HepG2 (cell line): ENCODE results near the gene CAPG. TPM values are rescaled to one million over a fixed set of nuclear protein-coding genes. Genes with fewer than 3 reads are reported as not detected.

Experiments used
- ADNP ChIP-seq: sonication (generic); formaldehyde crosslinking; IDR thresholded peaks from 2 replicates; pipeline ENCODE4 v1.4.0; 2020; ENCODE audit warnings: missing genetic modification reagents
- CBX1 ChIP-seq: IDR thresholded peaks from one replicate; pipeline ENCODE4 v1.6.1; 2016; ENCODE audit warnings: antibody characterized with exemption, low read depth
- DMAP1 ChIP-seq: IDR thresholded peaks from 2 replicates; pipeline ENCODE4 v1.6.1; 2016
- IKZF4 ChIP-seq: sonication (generic); formaldehyde crosslinking; IDR thresholded peaks from 2 replicates; pipeline ENCODE4 v1.5.1; 2020; ENCODE audit warnings: borderline replicate concordance, mild to moderate bottlenecking, low read depth, missing genetic modification reagents; ENCODE audit errors: not compliant biosample characterization
- IKZF5 ChIP-seq: IDR thresholded peaks from 2 replicates; pipeline ENCODE4 v1.6.1; 2018; ENCODE audit warnings: missing genetic modification reagents, mild to moderate bottlenecking, missing compliant biosample characterization
- KLF16 ChIP-seq, 2 experiments: sonication (generic) in 1 of 2; formaldehyde crosslinking in 1 of 2; IDR thresholded peaks; 2 replicates each; pipeline versions ENCODE4 v1.6.1 to v1.8.0; 2016 to 2023; ENCODE audit warnings: missing genetic modification reagents in 2 of 2, missing compliant biosample characterization in 1 of 2
- NCOA2 ChIP-seq: sonication (generic); formaldehyde crosslinking; IDR thresholded peaks from 2 replicates; pipeline ENCODE4 v1.8.0; 2022; ENCODE audit warnings: inconsistent platforms
- PBX2 ChIP-seq: IDR thresholded peaks from 2 replicates; pipeline ENCODE4 v1.6.1; 2016; ENCODE audit warnings: control low read depth
- SP4 ChIP-seq: sonication (generic); formaldehyde crosslinking; IDR thresholded peaks from 2 replicates; pipeline ENCODE4 v1.8.1; 2023; ENCODE audit warnings: mild to moderate bottlenecking, missing genetic modification reagents
- ZBTB7A ChIP-seq: sonication (generic); formaldehyde crosslinking; IDR thresholded peaks from 2 replicates; pipeline ENCODE4 v1.8.0; 2022; ENCODE audit warnings: mild to moderate bottlenecking, missing genetic modification reagents
- ZNF180 ChIP-seq: sonication (generic); formaldehyde crosslinking; IDR thresholded peaks from 2 replicates; pipeline ENCODE4 v1.4.0; 2020; ENCODE audit warnings: low read depth, missing genetic modification reagents, borderline replicate concordance
- ZNF354B ChIP-seq: sonication (generic); formaldehyde crosslinking; IDR thresholded peaks from 2 replicates; pipeline ENCODE4 v1.8.0; 2022; ENCODE audit warnings: mild to moderate bottlenecking, missing genetic modification reagents
- ZNF550 ChIP-seq: sonication (generic); formaldehyde crosslinking; IDR thresholded peaks from 2 replicates; pipeline ENCODE4 v1.4.0; 2020; ENCODE audit warnings: mild to moderate bottlenecking, missing genetic modification reagents, borderline replicate concordance
- polyA plus RNA-seq, 8 experiments: library from polyadenylated mRNA; depleted of rRNA in 3 of 8; stranded (reverse) in 7 of 8; unstranded in 1 of 8; fragments of >200 nt; fragmentation: Illumina TruSeq in 4 of 8; extraction: Trizol in 4 of 8; gene quantifications; 2 replicates each; pipeline versions ENCODE4 v1.2.1 to v1.2.3, GENCODE V29; 2011 to 2016; ENCODE audit warnings: low read depth in 4 of 8, missing spikeins in 1 of 8, mixed read lengths in 1 of 8; ENCODE audit not compliant: insufficient read depth in 1 of 8
- total RNA-seq, 5 experiments: library from RNA; depleted of rRNA; stranded (reverse); fragments of >200 nt; fragmentation: Illumina TruSeq; extraction: Trizol; gene quantifications; 2 replicates each; pipeline ENCODE4 v1.2.3, GENCODE V29; 2016; ENCODE audit warnings: low read depth in 1 of 5
- TF ChIP-seq, protein P1 (sequence below): sonication (generic); formaldehyde crosslinking; IDR thresholded peaks from 2 replicates; pipeline ENCODE4 v1.4.0; 2020; ENCODE audit warnings: low read depth, mild to moderate bottlenecking, missing genetic modification reagents
- TF ChIP-seq, protein P2 (sequence below): sonication (generic); formaldehyde crosslinking; IDR thresholded peaks from 2 replicates; pipeline ENCODE4 v1.8.0; 2022; ENCODE audit warnings: mild to moderate bottlenecking, missing genetic modification reagents, moderate library complexity
- TF ChIP-seq, protein P3 (sequence below): sonication (generic); formaldehyde crosslinking; IDR thresholded peaks from 2 replicates; pipeline ENCODE4 v1.8.0; 2022; ENCODE audit warnings: missing genetic modification reagents, low read depth, mild to moderate bottlenecking, borderline replicate concordance
- TF ChIP-seq, protein P4 (sequence below): sonication (generic); formaldehyde crosslinking; IDR thresholded peaks from 2 replicates; pipeline ENCODE4 v1.9.0; 2021; ENCODE audit warnings: missing genetic modification reagents, borderline replicate concordance
- TF ChIP-seq, protein P5 (sequence below): IDR thresholded peaks from 2 replicates; pipeline ENCODE4 v1.6.1; 2016

The CAPG gene
- total and polyA plus RNA-seq, 2 of the 13 experiments (the other 11 are each of a cell fraction or from before 2014, with no cell fraction given), result 12.7 to 18.2 TPM

GRCh38 chr2:85421260-85422071, 11.3 kb upstream of the CAPG start (continued):
- TF ChIP-seq PBX2 (CRISPR knock-in tag) (0 out of 2 replicates have a peak, but pooled peaks have one; percentile 18), IKZF5 (CRISPR knock-in tag) (peak; percentile 97), ADNP (CRISPR knock-in tag) (0 out of 2 replicates have a peak, but pooled peaks have one; percentile 17), CBX1 (no peak), ZNF354B (CRISPR knock-in tag) (no peak), ZNF180 (CRISPR knock-in tag) (no peak), ZBTB7A (CRISPR knock-in tag) (peak; percentile 63; the same call in 1 of the 2 replicates), KLF16 (CRISPR knock-in tag; IDR thresholded peaks at IDR 0.05) (peak in 1 of 2 experiments; percentile 94; a peak in 2 of 4 replicates), DMAP1 (peak; percentile 77), NCOA2 (peak; percentile 96), ZNF550 (CRISPR knock-in tag) (no peak), SP4 (CRISPR knock-in tag) (no peak), IKZF4 (CRISPR knock-in tag) (peak; percentile 0)
- TF ChIP-seq, protein P1, sequence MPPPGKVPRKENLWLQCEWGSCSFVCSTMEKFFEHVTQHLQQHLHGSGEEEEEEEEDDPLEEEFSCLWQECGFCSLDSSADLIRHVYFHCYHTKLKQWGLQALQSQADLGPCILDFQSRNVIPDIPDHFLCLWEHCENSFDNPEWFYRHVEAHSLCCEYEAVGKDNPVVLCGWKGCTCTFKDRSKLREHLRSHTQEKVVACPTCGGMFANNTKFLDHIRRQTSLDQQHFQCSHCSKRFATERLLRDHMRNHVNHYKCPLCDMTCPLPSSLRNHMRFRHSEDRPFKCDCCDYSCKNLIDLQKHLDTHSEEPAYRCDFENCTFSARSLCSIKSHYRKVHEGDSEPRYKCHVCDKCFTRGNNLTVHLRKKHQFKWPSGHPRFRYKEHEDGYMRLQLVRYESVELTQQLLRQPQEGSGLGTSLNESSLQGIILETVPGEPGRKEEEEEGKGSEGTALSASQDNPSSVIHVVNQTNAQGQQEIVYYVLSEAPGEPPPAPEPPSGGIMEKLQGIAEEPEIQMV, result peak; percentile 82; the same call in 1 of the 2 replicates
- TF ChIP-seq, protein P2, sequence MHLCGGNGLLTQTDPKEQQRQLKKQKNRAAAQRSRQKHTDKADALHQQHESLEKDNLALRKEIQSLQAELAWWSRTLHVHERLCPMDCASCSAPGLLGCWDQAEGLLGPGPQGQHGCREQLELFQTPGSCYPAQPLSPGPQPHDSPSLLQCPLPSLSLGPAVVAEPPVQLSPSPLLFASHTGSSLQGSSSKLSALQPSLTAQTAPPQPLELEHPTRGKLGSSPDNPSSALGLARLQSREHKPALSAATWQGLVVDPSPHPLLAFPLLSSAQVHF, result 0 out of 2 replicates have a peak, but pooled peaks have one; percentile 49
- TF ChIP-seq, protein P3, sequence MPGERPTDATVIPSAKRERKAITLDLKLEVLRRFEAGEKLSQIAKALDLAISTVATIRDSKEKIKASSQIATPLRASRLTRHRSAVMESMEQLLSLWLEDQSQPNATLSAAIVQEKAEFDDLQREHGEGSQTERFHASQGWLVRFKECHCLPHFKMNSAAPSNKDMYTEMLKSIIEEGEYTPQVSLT (CRISPR knock-in tag), result peak; percentile 20; the same call in 1 of the 2 replicates
- TF ChIP-seq, protein P4, sequence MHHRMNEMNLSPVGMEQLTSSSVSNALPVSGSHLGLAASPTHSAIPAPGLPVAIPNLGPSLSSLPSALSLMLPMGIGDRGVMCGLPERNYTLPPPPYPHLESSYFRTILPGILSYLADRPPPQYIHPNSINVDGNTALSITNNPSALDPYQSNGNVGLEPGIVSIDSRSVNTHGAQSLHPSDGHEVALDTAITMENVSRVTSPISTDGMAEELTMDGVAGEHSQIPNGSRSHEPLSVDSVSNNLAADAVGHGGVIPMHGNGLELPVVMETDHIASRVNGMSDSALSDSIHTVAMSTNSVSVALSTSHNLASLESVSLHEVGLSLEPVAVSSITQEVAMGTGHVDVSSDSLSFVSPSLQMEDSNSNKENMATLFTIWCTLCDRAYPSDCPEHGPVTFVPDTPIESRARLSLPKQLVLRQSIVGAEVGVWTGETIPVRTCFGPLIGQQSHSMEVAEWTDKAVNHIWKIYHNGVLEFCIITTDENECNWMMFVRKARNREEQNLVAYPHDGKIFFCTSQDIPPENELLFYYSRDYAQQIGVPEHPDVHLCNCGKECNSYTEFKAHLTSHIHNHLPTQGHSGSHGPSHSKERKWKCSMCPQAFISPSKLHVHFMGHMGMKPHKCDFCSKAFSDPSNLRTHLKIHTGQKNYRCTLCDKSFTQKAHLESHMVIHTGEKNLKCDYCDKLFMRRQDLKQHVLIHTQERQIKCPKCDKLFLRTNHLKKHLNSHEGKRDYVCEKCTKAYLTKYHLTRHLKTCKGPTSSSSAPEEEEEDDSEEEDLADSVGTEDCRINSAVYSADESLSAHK (CRISPR knock-in tag), result no peak
- TF ChIP-seq, protein P5, sequence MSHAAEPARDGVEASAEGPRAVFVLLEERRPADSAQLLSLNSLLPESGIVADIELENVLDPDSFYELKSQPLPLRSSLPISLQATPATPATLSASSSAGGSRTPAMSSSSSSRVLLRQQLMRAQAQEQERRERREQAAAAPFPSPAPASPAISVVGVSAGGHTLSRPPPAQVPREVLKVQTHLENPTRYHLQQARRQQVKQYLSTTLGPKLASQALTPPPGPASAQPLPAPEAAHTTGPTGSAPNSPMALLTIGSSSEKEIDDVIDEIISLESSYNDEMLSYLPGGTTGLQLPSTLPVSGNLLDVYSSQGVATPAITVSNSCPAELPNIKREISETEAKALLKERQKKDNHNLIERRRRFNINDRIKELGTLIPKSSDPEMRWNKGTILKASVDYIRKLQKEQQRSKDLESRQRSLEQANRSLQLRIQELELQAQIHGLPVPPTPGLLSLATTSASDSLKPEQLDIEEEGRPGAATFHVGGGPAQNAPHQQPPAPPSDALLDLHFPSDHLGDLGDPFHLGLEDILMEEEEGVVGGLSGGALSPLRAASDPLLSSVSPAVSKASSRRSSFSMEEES (CRISPR knock-in tag), result peak; percentile 74; the same call in 1 of the 2 replicates
